HG03521 (cell line): Measurements from ENCODE around the gene ABHD2.
"Not testable (repeated sequence)": the region's sequence is repeated elsewhere in the genome, so short reads cannot be mapped to it uniquely, and the experiment has no call there.

Experiments
- ATAC-seq: cut with Tn5 transposase; IDR thresholded peaks from one replicate; pipeline ENCODE4 v1.9.1; 2021; ENCODE audit warnings: mild to moderate bottlenecking, moderate library complexity; ENCODE audit not compliant: unreplicated experiment

ABHD2 gene

GRCh38 chr15:89074402-89075012 is 13.7 kb upstream of the ABHD2 start:
- no peak for ATAC-seq

DNA sequence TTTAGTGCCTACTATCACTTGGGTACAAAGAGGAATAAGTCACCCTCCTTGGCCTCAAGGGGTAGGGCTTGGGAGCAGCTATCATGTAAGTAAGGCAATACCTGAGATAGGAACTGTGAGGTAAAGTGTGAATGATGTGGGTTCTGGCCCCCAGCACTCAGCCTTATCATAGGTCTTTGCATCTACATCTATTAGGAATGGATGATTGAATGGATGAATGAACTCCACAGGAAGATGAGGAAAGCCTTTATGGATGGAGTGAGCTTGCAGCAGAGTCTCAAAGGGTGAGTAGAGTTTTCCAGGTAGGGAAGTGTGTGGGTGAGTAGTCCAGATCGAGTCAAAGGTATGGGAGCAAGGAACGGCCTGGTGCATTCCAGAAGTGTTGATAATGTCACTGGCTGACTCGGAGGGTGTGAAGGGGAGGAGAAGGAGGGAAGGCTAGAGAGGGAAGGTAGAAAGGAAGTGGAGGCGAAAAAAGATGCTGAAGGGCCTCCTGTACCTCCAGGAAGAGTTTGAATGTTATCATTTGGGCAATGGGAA is 13.1 kb upstream of the ABHD2 start:
- no peak for ATAC-seq

GRCh38 chr15:89075846-89076245 is 12.4 kb upstream of the ABHD2 start:
- ATAC-seq: no peak

- ATAC-seq: no peak
Measured at GRCh38 chr15:89077750-89078149, 10.5 kb upstream of the ABHD2 start.

- ATAC-seq: no peak
Measured at GRCh38 chr15:89078851-89079810, 9.1 kb upstream of the ABHD2 start.

DNA sequence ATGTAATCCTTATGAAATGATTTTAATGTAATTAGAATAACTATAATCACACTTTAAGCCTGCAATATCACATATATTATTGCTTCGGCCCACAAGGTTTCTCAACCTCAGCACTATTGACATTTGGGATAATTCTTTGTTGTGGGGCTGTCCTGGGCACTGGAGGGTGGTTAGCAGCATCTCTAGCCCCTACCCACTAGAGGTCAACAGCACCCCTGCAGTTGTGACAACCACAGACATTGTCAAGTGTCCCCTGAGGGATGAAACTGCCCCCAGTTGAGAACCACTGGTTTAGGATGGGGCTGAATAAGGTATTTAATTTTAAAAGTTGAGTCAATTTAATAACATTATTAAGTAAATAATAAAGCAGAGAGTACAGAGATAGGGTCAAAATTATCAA is 6.4 kb upstream of the ABHD2 start:
- ATAC-seq: no peak

- no peak for ATAC-seq
Measured at GRCh38 chr15:89083246-89083645, 5.0 kb upstream of the ABHD2 start.

DNA sequence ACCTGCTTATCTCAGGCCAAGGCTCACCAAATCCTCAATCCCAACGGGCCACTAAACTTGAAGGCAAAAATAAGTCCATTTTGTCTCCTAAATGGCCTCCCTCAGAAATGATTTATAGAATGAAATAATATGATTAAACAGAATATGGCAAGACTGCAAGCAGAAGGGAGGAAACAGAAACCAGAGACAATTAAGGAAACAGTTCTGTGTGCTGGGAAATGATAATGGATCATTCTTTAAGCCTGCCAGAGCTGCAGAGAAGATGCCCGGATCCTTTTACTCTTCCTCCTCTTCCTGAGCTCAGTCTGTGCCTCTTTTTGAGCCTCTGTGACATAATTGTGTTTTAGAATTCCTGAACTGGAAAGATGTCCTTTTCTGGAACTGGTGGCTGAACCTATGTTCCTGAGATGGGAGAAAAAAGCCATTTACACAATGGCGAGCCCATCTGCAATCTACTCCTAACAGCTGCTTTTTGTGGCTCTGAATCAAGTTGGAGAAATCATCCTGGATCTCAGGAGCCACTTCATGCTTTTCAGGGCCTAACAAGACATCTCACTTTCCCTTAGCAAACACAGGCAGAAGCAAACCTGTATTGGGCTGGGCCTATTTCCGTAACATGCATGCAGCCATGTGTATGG is 2.8 kb upstream of the ABHD2 start:
- no peak for ATAC-seq

DNA sequence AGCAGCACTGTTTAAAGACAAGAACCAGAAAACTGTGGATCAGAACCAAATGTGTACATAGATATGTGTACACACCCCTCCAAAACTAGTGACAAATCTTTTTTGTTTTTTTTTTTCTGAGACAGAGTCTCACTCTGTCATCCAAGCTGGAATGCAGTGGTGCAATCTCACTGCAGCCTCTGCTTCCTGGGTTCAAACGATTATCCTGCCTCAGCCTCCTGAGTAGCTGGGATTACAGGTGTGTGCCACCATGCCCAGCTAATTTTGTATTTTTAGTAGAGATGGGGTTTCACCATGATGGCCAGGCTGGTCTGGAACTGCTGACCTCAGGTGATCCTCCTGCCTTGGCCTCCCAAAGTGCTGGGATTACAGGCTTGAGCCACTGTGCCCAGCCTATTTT is 2.3 kb upstream of the ABHD2 start:
- ATAC-seq: not testable (repeated sequence)

GRCh38 chr15:89086390-89086789 is 1.9 kb upstream of the ABHD2 start:
- ATAC-seq: not testable (repeated sequence)

DNA sequence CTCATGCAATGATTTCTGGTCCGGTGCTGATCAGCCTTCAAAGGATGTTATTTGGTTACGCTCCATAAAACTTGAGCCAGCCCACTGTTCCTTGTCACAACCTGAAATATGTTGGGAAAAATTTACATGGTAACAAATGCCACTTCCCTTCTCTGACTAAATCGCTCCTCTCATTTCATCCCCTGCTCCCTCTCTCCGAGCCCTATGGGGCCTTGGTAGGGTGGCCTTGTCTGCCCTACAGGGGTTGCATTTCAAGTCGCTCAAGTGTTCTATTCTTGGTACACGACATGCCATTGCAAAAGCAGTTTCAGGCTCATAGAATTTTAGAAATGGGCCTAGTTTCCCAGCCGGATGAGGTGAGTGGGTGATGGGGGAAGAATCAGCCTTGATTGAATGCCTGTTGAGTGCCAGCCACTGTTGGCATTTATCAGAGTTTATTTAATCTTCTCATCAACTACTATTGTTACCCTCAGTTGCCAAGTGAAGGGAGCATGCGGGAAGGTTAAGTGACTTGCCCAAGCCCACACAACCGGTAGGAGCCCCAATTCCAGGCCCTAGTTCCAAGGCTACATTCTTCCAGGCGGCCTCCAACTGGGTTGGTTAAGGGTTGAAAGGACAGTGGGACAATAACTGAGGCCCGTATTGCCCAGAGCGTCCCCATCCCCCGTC is 961 bp upstream of the ABHD2 start:
- ATAC-seq: no peak

- peak; percentile 3 for ATAC-seq
Measured at GRCh38 chr15:89088605-89089315, 504 bp downstream of the ABHD2 start.

DNA sequence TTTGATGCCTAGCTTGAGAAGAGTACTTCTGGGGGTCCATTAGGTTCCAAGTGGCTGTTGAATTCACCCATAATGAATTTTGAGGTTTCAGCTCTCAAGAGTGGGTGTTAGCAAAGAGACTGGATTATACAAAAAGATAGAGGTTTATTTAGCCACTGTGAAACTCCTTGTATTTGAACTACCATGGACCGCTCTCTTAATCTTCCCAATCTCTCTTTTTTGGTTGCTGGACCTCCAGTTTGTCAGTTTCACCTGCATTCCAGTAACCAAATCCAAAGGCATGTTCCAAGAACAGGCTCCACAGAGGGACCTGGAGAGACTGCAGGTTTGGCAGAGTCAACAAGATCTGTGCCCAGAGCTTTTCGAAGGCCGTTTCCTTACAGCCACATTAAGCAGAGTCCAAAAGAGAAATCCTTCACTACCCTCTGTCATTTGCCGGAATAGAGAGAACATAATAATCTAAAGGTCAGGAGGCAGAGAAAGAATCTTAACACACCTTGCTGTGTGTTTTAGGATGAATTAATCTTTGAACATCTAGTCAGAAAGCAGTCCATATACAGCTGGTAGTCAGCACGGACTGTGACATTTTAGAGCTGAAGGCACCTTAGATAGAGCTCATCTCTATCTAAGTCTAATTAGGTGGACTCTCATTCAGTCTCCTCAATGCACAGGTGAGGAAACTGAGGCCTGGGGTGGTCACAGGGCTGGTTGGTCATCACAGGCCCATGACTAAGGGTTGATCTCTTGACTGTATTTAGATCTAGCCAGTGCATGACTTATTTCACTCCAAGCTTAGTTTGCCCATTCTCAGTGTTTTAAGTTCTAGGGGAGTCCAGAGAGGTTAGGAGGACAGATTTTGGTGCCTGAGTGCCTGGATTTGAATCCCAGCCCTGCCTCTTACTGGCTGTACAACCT is 1.3 kb downstream of the ABHD2 start:
- no peak for ATAC-seq

DNA sequence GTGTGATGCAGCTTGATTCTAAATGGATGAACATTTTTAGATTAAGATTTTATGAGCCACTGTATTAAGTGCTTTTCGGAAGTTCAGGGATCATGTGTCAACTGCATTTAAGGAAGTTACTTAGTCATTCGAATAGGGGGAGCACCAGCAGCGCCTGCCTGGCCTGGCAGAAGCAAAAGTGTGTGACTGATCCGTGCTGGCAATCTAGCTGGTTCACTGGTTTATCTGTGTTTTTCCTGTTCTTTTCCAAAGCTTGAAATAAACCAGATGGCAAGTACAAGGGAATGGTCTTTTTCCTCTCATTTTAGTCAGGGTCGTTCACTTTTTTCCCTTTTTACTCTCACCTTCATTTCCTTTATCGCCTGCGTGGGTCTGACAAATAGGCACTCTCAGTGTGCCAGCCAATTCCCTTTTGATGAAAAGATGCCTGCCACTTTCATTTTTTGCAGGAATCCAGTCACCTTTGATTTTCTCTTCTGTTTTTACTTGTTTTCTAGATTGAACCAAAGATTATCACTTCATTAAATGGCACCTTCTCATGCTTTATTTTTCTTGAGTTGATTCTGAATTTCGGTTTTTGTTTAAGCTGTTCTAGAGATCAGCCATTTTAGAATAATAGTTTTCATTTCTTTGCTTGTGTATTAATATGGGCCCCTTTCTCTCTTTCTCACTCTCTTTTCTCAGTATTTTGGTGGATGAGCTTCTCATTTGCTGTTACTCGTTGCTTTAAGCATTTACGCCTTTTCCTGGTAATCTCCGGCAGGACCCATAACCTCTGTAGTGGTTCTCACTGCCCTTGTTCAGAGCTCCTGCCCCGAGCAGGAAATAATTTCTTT is 2.8 kb downstream of the ABHD2 start:
- ATAC-seq: no peak

DNA sequence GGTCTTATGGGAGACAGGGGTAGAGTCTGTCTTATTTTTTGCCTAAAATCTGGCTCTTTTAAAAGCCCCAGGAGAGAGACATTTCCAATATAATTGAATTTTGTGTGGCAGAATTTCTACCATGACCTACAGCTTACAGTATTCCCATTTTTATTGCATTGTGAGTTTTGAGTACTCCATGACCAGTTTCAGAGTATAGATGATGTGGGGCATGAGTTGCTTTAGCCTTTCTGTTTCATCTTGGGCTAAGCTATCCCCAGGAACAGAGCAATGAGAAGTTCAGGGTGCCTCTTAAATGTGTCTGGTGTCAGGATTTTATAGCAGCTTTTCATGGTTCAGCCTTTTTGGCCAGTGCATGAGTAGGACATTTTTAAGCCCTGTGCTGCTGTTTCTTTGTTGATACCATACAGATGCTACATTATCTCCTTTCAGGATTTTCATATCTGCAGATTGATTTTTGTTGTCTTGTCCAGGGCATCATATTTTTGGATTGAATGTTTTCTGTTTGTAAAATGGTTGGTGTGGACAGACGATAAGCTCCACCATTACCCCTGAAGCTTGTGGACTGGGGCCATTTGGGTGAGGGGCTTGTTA is 3.5 kb downstream of the ABHD2 start:
- no peak for ATAC-seq

GRCh38 chr15:89093509-89093908 is 5.3 kb downstream of the ABHD2 start:
- no peak for ATAC-seq

GRCh38 chr15:89095073-89095472 is 6.8 kb downstream of the ABHD2 start:
- ATAC-seq: no peak

- no peak for ATAC-seq
Measured at GRCh38 chr15:89095556-89095955, 7.3 kb downstream of the ABHD2 start.
